ENCODE data around the gene ITGA6. TPM values are rescaled to one million over a fixed set of nuclear protein-coding genes. Genes with fewer than 3 reads are reported as not detected.
A peak's percentile ranks its signal among the peaks of the same experiment; 100 is the strongest.

The ITGA6 gene
- total RNA-seq, 1 donor from 2014 or later: 26.5 TPM

DNA sequence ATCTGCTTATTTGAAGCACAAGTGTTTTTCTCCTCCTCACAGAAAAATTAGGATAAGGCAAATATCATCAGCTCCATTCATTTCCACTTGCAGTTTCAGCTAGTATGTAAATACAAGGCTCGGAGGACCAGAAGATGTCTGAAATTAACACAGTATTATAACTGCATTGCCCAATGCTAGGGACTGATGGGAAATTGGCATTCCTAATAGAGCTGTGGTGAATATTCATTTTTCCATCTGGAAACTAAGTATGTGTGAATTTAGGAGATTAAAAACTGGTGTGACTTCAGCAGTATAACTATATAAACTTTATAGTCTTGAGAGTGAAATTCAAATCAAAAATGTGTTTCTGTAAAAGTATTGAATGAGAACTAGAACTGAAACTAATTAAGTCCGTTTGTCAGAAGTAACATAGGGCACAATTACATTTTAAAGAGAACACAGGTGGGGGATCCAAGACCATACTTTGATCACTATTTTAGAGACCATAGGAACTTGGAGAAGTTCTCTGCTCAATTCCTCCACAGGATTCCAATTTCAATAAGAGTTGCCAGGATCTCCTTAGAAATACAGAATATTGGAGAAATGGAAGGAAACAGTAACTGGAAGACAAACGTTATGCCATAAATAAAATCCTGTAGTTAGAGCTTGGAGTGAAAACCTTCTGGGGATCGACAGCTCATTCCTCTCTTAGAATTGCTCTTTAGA is 12.1 kb upstream of the ITGA6 start:
- DNase-seq (ENCODE audit: low spot score in 2 of 2): no peak
- FAIRE-seq: no peak

DNA sequence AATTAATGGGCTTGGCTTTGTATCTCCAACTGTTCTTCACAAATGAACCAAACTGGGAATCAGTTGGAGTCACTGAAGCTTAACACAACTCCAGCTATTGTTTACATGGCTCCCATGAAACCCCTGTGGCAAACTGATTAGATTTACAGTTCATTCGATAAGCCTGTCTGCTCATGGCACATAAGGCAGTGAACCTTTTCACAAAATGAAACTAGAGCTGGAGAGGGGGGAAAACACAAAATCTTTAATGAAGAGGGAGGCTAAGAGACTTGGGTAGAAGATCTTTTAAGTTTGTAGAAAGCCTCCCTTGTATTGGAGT is 11.6 kb upstream of the ITGA6 start:
- DNase-seq (ENCODE audit: low spot score in 2 of 2) (no peak), FAIRE-seq (no peak)

DNA sequence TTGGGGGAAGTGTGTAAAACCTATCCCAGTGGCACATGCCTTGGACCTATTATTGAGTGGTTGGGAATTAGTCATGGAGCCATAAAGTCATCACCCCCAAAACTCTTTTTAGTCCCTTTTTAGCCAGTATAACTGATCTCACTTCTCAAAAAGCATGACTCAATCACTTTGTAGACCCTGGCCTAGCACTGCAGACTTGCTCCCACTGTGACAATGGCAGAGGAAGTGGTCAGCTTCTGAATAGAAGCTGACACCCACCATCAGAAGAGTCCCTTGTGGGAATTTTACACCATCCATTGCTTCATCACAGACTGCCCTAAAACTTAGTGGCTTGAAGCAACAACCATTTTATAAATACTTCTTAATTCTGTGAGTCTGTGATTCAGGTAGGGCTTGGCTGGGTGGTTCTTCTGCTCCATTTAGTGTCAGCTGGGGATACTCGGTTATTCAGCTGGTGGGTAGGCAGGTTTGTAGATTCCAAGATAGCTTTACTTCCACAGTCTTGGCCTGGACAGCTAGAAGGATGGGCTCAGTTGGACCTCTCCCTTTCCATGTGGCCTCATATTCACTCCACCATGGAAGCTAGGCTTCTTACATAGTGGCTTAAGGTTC is 10.8 kb upstream of the ITGA6 start:
- DNase-seq (ENCODE audit: low spot score in 2 of 2): no peak
- FAIRE-seq: no peak

DNA sequence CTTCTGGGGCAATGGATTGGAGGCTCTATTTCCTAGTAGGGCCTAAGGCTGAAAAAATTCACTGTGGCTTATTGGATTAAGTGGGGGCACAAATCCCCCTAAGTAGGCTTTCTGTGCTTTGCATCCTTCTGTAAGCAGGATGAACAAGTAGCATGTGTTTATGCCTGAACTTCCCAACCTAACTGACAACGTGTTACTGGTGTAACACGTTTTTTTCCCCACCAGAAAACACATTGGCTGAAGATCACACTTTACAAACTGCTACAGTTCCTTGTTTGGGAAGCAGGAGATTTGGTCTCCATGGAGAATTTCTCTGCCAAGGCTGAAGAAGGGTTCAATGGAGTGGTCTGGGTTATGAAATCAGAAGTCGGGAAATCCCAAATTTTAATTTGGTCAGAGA is 7.2 kb upstream of the ITGA6 start:
- FAIRE-seq (no peak), DNase-seq (ENCODE audit: low spot score in 2 of 2) (no peak)

DNA sequence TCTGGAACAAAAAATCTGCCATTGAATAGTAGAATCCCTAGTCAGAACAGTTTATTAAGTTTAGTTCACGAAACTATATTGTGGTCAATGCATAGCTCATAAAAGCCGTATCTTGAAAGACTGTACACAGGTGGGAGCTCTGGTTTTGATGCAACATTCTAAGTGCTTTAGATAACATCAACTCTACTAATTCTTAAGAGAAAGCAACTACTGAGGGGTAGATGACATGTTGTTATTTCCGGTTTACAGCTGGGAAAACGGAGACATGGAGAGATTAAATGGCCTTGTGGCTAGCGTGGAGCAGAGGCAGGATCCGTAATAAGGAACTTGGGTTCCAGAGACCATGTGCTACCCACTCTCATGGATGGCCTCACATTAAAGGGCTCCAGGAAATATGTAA is 4.2 kb upstream of the ITGA6 start:
- FAIRE-seq (no peak), DNase-seq (ENCODE audit: low spot score in 2 of 2) (no peak)

DNA sequence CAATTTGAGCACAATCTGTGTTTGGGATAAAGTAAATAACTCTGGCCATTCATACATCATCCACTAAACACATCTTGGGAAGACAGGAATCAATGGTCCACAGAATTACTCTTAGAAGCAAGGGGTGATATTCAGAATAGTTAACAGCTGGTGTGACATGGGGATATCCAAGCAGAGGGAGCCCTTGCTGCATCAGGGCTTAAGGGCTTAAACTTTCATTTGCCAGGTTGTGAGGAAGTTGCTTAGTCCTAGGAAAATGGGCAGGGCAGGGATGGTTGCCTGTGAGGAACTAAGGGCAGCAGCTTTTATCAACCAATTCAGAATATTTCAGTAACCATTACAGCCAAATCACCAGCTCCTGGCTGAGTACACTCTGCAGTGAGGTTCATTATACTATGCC is 2.0 kb upstream of the ITGA6 start:
- DNase-seq (ENCODE audit: low spot score in 2 of 2): no peak
- FAIRE-seq: no peak

DNA sequence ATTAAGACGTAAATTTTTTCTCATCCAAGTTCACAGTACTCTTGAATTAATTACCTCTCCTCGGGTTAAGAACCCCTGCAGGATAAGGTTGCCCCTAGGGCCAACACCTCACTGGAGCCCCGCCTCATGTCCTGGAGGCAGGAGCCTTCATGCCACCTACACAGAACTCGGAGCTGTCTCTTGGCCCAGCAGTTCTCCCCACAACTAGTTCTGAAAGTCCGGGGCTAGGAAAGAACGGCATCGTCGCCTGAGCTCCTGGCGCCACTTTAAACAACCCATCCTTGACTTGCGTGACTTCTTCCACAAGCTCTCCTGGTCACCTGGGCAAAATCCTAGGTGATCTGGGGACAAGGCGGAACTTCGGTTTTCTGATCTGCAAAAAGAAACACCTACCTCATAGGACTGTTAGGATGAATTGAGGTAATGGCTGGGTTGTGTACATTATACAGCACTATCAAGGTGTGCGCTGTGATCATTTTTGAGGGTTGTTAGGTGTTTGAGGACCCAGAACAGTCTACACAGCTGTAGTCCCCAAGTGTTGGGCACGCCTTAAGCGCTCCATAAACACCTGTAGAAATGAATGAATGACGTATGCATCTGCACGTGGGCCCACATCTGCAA is 641 bp upstream of the ITGA6 start:
- DNase-seq (ENCODE audit: low spot score in 2 of 2): no peak
- FAIRE-seq: no peak

DNA sequence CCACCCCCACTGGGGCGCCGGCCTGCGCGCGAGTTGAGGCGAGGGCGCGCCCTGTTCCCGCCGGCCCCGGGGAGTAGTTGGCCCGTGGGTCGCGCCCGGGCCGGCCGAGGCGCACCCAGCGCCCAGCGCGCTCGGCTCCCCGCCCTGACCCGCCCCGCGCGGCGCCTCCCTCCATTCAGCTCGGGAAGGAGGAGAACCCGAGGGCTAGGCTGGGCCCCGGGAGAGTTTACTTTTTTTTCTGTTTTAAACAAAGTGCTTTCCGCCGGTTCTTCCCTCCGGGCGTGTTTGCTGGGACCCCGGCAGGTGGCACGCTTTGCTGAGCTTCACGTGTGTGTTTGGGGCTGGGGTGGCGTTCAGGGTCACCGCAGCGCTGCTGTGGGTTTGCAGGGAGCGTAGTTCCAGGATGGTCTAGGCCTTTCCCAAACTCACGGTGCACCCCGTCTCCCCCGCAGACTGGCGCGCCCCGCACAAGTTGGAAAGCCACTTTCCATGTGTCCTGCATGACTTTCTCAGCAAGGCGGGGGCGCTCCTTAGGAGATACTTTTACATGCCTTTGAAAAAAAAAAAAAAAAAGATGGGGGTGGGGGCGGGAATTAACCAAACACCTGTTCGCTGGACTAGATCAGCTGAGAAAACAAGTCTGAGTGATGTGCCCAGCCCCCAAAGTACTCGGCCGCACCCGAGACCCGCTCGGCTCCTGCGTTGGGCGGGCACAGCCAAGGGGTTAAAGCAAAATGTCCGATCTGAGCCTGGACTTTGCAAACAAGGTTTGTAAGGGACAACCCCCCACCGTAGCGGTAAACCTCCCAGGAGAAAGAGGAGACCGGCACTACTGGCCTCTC is 825 bp downstream of the ITGA6 start:
- DNase-seq (ENCODE audit: low spot score in 2 of 2): peak in 1 of 2 donors; percentile 56
- FAIRE-seq: no peak

DNA sequence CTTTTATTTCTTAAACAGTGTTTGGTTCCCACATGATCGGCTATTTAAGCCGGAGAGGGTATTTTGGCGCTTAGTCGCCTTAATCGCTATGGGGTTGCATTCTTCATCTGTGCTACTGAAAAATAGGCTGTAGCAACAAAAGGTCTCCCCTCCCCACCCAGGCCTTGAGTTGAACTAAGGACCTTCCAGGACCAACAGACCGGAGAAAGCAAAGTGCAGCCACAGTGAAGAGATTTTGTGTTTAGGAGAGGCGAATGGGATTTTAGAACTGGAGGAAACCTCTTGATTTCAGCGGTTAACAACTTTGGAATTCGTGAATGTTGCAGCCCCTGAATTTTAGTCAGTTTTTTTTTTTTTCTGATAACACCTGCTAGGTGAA is 1.4 kb downstream of the ITGA6 start:
- no peak for FAIRE-seq

DNA sequence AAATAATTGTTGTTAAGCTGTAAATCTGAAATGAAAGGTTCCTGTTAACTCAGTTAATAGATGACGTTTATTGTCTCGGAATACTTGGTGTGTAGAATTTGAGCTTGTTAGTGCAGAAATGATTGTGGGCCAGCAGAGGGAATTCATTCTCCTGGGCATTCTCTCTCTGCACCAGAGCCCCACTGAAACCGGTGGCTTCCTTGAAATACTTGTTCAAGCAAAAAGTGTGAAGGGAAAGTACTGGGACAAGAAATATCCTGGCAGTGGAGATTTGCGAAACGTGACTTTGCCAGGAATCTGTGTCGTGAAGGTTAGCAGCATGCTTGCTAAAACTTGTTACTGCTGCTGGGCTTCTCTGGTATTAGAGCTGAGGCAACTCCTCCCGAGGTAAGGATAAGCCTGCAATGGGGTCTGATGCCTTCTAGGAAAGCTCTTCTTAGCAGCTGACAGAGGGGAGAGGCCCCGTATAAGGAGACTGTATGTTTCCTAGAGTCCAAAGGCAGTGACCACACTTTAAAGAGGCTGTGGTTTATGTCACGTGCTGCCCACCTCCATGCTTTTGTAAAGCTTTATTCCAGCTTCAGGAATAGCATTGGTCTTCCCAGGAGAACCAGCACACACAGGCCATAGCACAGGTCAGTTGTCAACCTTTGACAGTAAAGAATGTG is 2.0 kb downstream of the ITGA6 start:
- FAIRE-seq: no peak
- DNase-seq (ENCODE audit: low spot score in 2 of 2): peak in 1 of 2 donors; percentile 36

More for the DNA sequence above, 1.4 kb downstream of the ITGA6 start:
- DNase-seq (ENCODE audit: low spot score in 2 of 2): peak in 1 of 2 donors; percentile 28

DNA sequence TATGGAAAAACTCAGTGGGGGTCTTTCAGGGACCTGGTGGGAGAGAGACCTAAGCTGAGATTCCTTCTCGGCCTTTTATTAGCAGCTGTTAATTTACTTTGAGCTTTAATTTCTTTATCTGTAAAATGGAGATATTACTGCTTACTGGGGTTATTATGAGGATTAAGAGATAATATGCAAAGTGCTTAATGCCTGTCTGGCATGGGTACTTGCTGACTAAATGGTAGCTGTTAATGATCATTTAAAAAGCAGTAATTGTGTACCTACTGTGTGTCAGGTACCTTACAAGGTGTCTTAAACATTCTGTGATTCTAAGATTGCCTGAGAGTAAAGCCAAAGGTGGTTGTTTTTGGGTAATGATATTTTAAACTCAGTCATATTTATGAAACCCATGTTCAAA is 2.6 kb downstream of the ITGA6 start:
- FAIRE-seq (no peak), DNase-seq (ENCODE audit: low spot score in 2 of 2) (no peak)

DNA sequence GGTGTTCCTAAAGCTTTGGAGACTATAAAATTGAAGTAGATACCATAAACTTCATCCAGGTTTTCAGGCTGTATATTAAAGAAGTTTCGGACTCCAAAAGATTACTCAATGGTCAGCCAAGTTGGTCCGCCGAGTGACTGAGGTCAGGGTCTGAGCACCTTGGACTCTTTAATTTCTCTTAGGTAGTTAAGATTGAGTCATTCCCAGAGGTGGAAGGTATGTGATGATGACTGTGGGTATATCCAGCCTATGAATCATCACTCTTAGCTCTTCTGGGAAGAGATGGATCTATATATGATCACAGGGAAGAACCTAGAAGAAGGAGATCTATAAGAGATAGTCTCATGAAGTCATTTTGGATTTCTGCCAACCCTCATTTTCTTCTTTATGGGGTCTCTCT is 3.3 kb downstream of the ITGA6 start:
- FAIRE-seq (no peak), DNase-seq (ENCODE audit: low spot score in 2 of 2) (no peak)

DNA sequence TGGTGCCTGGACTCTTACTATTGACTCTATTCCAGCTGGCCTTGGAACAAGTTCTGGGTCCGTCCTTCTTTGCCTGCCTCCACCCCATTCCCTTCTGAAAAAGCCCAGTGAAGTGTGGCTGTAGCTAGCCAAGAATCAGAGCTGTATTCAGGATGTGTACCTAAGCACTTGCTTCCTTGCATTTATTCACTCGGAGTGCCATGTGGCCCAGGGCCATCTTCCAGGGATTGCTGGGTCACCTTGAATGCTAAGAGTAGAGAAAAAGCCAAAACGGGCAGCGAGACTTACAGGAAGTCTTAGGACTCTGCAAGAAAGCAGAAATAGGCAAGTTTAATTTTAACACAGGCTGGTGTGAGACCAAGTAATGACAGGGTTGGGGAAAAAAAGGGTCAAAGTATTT is 4.1 kb downstream of the ITGA6 start:
- peak in 1 of 2 donors; percentile 19 for DNase-seq (ENCODE audit: low spot score in 2 of 2)
- no peak for FAIRE-seq

DNA sequence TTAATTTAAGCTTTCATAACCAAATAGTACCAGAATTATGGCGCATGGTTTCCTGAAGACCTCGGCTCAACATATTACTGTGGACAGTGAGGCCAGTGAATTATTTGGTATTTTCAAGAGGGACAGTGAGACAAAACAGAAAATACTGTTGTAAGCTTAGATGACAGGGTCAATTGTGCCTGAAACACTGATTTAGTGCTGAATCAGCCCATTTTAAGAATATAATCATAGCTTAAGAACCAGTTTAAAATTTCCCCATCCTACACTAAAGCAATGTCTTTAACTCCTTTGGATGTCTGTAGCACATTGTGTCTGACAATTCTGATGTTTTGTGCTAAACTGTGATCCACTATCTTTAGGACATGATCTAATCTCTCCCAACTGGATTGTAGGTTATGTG is 4.6 kb downstream of the ITGA6 start:
- no peak for DNase-seq (ENCODE audit: low spot score in 2 of 2)
- FAIRE-seq: no peak

DNA sequence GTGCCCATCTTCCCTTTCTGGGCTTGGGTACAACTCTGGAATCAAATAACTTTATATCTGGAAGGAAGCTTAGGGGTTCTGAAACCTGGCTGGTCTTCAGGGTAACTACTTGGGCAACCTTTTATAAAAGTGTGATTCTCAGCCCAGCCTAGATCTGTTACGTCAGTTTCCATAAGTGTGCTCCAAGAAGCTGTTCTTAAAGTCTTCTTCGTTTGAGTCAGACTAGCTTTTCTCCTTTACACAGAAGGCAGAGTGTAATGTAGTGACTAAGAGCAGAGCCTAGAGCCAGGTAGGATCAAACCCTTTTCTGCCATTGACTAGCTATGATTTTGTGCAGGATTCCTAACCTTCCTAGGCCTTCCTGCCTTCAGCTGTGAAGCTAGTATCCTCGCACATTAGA is 5.8 kb downstream of the ITGA6 start:
- FAIRE-seq: no peak
- no peak for DNase-seq (ENCODE audit: low spot score in 2 of 2)

DNA sequence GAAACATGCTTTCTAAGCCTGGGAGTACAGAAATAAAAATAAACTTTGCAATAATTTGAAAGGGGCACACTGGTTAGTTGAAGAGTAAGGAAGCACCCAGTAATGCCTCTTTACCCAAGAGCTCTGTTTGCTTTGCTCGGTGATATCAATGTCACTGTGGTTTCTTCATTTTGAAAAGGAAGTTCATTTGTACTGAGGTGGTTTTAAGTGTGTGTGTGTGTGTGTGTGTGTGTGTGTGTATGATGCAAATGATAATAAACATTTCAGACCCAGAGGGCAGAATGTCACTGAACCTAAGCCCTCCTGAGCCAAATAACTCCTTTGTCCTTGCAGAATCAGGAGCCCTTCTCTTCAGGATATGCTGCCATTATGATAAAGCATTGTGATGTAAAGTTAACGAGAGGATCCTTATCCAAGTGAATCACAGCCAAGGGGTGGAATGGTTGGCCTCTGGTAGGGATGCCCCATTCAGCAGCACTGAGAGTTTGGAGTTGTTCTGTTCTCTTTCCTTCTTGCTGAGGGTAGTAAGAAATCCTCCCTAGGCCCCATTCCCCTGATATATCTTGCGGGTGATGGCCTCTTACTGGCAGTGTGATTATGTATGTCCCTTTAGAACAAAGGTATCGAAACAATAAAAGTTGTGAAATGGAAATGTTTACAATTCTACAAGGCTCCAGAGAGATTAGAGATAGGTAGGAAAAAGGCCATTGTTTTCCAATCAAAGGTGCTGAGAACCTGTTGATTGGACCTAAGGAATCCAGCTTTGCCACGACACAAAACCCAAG is 7.6 kb downstream of the ITGA6 start:
- DNase-seq (ENCODE audit: low spot score in 2 of 2): no peak
- FAIRE-seq: no peak

DNA sequence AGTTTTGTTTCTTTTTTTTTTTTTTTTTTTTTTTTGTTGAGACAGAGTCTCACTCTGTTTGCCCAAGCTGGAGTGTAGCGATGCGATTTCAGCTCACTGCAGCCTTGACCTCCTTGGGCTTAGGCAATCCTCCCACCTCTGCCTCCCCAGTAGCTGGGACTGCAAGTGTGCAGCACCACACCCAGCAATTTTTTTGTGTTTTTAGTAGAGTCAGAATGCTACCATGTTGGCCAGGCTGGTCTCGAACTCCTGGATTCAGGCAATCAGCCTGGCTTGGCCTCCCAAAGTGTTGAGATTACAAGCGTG is 8.2 kb downstream of the ITGA6 start:
- DNase-seq (ENCODE audit: low spot score in 2 of 2) (no peak), FAIRE-seq (no peak)

DNA sequence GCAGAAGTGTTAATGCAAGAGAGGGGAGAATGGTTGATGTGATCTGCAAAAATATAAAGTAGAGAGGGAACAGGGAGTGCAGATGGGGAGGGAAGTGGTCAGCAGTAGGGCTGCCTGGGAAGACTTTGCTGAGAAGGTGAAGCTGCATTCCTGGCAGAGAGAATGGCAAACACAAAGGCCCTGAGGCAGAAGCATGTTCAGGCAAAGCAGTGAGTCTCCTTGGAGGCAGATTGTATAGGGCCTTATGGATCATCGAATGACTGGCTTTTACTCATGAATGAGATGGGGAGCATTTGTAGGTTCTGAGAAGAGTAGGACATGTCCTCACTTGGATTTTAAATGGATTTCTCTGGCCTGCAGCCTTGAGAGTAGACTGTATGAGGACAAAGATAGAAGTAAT is 9.5 kb downstream of the ITGA6 start:
- FAIRE-seq (no peak), DNase-seq (ENCODE audit: low spot score in 2 of 2) (no peak)

DNA sequence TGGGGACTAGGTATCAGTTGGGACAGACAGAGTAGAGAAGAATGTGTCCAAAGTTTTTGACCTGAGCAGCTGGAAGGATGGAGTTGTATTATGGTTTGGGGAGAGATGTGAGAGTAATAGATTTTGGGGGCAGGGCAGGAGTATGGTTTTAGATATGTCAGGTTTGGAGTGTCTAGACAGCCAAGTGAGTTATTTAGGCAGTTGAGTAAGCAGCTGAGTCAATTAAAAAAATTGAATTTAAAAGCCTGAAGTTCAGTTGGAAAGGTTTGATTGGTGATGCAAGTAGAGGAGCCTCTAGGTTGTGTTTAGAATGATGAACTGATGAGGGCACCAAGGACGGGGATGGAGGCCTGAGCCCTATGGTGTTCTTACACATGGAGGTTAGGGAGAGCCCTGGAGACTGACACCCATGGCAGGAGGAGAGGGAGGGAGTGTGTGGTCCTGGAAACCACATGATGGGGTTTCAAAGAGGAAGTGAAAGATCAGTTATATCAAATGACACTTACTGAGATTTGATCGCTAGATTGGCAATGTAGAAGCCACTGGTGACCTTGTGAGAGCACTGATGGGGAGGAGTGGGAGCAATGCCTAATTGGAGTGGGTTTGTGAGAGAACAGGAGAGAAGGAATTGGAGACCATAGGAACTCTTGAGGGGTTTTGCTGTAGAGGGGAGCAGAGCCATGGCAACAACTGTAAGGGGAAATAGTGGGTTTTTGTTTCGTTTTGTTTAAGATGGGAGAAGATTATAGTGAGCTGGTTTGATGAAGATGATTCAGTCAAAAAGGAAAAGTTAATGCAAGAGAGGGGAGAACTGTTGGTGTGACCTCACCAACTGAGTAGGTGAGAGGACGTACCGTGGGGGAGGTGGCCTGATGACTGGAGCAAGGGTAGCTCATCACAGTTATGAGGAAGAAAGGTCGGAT is 10.3 kb downstream of the ITGA6 start:
- no peak for FAIRE-seq

More for the DNA sequence above, 10.3 kb downstream of the ITGA6 start:
- DNase-seq (ENCODE audit: low spot score in 2 of 2): no peak
